ENCODE data around the gene ATP6V1F.

ATP6V1F gene

DNA sequence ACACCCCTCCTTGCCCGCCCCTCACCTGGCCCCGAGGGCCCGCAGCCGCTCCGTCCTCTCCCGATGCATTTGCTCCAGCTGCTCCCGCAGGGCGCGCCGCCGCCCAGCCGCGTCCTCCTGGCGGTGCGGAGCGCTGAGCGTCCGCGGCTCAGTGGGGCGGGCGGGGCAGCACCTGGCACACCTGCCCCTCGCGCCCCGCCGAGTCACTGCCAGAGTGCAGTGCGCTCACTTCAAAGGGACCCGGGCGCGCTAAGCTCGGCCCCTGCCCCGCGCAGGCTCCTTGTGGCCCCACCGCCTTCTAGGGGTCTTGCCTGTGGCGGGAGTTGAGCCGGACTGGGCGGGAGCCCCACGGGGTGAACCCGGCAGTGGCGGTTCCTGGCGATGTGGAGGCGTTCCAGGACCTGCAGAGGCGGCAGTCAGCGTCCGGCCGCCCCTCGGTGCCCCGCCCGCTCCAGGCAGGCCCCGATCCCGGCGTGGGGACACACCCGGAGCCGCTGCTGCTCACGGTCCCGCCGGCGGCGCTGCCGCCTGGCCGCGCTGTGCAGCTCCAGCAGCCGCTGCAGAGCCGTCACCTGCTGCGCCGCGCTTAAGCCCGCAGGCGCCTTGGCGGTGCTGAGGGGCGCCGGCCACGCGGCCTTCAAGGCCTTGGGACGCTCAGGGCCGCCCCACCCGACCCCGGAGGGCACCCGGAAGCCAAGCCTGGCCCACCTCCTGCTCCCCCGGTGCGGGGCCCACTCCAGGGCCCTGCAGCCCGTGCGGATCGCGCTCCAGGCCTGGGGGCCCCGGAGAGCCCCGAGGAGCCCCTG, 6.7 kb downstream of the ATP6V1F start:
- peak; percentile 84 for DNase-seq

DNA sequence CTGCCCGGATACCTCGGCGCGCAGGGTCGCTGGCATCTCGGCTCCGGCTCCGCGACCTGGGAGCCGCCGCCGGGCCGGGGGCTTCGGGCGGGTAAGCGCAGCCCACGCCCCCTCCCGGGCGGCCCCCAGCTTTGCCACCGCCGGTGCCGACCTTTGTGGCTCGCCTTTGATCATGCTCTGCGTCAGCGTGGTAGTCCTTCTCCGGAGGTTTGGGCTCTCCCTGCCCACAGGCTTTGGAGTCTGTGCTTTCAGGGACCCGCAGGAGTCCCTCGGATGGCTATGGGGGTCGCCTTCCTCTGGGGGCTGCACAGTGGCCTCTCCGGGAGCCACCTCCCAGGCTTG, 7.3 kb downstream of the ATP6V1F start:
- DNase-seq: no peak

DNA sequence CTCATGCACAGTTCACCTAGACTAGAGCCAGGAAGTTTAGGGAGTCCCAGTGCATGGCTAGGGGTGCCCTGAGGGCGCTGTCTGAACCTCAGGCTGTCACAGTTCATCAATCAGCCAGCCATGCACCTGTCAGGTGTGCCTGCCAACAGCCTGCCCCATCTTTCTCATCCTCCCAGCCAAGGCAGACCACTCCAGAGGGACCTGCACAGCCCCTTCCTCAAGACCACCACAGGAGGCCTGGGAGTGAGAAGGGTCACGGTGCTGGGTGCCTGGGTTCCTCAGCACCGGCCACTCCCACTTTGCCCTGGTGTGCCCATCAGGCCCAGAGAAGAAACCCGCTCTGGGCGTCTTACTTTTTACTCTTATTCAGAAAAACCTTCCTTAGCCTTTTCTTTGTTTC, 8.4 kb downstream of the ATP6V1F start:
- DNase-seq: no peak

DNA sequence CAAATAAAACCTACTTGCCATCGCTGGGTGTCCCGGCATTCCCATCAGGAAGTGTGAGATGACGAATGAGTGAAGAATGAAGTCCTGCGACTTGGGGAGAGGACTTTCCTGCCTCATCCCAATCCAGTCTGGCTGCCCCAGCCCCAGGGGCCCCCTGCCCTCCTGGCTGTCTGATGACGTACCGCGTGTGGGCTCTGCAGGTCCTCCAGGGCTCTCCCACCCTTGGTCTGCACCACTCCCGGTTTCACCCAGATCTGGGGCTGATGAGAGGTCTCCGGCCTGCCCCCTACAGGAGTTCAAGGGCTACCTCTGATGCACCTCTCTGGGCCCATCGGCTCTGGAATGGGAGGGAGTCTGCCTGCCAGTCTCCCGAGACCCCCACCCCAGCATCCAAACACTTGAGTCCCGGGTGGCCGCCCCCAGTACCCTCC, 9.8 kb downstream of the ATP6V1F start:
- no peak for DNase-seq

DNA sequence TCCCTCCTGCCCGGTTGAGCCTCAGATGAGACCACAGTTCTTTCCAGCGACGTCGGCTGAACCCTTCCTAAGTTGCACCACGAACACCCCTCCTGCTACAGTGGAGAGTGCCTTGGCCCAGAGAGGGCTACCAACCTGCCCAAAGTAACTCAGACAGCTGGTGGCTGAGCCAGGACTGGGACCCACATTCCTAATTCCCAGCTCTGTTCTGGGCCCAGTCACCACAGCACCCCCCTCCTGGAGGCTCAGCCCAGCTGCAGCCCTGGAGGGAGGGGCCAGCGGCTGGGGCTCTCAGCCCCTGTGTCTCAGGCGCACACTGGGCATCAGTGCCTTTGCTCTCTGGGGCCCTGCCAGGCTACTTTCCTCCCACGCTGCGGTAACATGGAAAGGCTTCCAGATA, 10.6 kb downstream of the ATP6V1F start:
- DNase-seq: no peak

DNA sequence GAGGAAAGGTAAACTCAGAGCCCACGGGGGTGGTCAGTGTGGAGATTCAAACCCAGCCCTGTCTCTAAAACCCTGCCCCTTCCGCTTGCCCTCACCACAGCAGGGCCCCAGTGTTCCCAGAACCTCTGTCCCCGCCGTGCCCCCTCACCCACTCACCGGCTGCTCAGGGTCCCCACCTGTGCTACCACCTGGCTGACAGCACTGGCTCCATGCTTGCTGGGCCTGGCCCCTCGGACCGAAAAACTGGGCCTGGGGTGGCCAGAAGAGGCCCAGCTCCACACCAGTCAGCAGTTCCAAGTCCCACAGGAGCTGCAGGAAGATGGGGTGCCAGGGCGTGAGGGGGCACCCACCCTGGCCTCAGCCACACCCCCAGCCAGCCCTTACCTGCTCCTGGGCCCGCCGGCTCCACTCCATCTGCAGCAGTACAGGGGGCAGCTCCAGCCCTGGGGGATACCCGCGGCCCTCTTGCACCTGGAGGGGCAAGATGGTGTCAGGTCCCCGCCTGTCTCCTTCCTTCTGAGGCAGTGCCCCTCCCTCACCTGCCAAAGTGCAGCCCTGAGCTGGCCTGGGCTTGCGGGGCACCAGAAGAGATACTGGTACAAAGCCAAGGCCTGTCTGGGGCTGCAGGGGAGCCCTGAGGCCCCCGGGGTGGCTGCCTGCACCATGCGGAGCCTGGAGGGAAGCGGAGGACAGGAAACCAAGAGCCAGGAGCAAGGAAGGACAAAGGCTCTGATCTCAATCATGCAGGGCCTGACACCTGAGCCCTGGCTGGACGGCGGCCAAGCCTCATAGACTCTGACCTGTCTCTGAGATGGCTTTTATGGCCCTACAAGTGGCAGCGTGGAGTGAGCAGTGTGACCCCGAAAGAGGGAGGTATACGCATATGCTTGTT, 11.7 kb downstream of the ATP6V1F start:
- no peak for DNase-seq

DNA sequence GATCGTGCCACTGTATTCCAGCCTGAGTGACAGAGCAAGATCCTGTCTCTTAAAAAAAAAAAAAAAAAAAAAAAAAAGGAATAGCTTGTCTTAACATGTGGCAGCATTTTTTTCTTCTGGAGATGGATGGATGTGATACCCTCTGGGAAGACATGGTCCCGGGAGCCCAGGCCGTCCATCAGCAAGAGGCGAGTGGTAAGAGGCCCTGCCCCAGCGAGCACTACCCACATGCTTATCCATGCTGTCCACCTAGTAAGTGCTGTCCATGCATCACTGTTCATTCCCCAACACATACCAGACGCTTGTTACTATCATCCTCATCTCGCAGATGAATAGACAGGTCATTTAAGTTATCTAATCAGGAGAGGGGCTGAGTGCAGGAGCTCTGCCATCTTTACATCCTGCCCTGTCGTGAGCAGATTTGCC, 12.9 kb downstream of the ATP6V1F start:
- DNase-seq: no peak

DNA sequence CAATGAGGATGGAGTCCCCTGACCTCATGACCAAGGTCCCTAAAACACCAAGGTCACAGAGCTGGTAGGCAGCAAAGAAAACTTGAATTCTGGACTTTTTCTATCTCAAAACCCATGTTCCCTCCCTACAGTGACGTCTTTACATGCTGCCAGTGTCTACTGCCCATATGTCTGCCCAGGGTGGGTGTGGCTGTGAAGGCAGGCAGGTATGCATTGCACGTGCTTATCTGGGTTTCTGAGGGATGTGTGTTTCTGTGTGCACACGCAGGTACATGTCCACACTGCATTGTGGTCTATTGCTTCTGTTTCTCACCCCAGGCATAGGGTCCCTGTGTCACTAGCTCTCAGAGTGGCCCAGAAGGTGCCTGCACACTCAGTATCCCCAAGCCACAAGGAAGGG, 13.5 kb downstream of the ATP6V1F start:
- DNase-seq: no peak

DNA sequence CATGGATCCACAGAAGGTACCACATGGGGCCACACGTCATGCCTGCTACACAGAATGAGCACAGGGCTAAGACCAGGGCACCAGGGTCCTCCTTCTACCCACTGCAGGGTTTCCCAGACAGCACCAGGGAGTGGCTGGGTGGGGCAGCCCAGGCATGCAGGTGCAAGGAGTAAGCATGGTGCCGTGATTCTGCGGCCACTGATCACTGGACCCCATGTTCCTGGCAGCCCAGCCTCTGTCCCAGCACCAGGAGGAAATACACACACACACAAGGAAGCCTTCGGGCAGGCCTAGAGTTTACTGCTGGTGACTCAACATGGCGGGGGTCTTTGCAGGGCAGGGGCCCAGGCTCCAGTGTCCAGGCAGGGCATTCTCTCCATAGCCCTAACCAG, 13.9 kb downstream of the ATP6V1F start:
- no peak for DNase-seq

DNA sequence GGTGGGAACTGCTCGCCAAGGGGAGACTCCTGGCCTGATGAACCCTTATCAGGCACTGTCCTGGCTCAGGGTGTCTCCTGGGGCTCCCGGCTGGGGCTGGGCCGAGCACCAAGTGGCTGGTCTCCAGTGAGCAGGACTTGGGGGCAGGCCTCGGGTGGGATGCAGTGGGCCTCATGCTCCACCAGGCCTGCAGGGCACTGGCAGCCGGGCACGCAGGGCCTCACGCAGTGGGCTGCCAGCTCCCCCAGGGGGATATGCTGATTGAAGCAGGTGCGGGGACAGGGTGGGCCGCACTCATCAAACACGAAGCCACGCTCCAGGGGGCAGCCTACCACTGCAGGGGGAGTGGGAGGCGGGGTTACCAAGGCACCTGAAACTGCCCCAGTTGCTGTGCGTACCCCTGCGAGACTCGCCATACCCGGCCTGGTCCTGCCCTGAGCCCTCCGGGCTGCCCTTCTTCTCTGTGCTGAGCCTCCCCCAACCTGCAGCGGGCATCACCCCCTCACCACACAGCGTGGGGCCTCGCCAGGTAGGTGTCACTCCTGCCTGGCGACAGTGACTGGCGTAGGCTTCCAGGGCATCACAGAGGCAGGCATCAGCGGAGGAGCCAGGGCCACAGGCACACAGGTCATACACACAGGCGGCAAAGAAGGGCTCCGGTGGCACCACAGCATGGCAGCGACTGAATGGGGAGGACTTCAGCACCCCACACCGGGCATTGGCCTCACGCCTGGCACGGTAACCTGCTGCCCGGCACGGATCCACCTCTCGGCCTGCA, 14.5 kb downstream of the ATP6V1F start:
- no peak for DNase-seq

DNA sequence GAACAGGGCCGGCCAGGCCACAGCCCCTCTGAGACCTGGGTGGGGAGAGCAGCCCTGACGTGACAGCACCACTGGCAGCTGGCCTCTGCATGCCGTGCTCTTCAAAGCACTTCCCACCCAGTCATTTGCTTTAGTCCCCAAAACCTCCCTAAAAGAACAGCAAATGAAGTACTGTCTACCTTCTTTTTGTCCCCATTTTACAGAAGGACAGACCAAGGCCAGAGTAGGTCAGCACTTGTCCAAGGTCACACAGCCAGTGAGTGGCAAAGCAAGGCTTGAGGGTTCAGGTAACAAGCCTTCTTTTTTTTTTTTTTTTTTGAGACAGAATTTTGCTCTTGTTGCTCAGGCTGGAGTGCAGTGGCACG, 15.1 kb downstream of the ATP6V1F start:
- DNase-seq: no peak

DNA sequence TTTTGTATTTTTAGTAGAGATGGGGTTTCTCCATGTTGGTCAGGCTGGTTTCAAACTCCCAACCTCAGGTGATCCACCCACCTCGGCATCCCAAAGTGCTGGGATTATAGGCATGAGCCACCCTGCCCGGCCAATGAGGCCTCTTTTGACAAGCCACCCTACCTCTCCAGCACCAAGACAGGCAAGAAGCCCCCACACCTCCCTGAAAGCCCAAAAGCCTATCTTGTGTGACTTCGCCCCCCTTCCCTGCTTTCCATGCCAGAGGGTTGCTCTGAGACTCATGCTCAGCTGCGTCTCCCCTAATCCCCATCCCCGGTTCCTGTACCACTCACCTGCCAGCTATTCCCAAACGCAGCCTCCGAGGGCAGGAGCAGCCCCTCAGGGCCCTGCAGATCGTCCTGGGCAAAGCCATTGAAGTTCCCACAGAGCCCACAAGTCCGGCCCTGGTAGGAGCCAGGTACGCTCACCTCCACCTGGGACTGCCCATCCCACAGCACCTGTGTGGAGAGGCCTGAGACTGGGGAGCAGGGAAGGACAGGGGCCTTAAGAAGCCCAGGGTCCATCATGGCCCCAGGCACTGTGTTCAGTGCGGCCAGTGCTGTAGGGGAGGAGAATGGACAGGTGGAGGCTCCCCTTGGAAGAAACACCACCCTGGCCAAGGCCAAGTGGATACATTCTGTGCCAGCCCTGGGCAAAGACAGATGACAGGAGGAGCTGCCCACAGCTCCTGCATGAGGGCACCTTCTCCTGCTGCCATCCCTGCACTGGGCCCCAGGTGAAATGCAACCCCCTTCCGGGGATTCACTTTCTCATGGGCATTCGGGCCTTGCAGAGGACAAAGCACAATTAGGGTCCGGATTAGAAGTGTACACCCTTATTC, 15.8 kb downstream of the ATP6V1F start:
- no peak for DNase-seq

DNA sequence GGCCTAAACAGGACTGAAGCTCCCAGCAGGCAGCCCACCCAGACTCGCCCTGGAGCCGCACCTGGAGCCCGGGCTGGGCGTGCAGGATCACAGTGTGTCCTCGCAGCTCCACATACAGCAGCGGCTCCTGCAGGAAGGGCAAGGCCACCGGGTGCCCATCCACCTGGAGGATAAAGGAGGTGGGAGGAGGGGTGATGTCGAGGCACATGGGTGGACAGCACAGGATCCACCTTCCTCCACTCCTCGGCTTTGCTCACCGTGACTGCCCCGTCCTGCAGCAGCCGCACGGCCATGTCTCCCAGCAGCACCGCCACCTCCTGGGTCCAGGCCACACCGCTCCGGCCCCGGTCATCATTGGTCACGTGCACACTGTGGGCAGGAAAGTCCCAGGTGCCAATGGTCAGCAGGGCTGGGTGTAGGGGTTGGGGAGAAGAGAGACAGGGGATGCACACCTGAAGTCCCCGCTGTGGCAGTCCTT, 16.8 kb downstream of the ATP6V1F start:
- DNase-seq: no peak

DNA sequence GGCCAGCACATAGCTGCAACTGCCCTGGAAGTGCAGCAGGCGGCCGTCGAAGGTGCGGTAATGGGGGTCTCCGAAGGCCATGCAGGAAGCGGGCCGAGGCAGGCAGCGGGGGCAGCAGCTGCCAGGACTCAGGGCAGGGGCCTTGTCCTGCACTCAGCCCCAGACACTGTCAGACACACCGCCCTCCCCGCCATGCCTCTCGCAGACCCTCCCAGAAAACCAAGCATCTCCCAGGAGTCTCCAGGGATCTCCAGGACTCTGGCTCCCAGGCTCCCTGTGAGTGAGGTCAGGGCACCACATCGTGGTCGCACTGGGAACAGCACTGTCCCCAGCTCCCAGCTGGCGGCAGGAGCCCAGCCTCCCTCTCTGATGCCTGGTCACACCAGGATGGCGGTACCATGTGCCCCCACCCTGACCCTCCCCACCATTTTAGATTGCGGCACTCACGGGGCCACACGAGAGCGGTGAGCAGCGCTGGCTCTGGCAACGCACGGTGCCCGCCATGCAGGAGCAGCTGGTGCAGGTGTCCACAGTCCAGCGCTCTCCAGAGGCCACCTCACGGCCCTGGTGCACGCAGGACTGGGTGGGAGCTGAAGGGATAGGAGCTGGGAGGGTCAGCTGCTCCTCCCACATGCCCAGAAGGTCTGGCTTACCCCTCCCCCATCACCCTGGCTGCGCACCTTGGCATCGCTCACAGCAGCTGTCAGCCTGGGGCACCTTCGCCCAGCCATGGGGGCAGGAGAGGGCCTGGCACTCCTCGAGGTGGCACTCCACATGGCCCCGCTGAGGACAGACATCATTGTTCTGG, 17.5 kb downstream of the ATP6V1F start:
- peak; percentile 87 for DNase-seq

DNA sequence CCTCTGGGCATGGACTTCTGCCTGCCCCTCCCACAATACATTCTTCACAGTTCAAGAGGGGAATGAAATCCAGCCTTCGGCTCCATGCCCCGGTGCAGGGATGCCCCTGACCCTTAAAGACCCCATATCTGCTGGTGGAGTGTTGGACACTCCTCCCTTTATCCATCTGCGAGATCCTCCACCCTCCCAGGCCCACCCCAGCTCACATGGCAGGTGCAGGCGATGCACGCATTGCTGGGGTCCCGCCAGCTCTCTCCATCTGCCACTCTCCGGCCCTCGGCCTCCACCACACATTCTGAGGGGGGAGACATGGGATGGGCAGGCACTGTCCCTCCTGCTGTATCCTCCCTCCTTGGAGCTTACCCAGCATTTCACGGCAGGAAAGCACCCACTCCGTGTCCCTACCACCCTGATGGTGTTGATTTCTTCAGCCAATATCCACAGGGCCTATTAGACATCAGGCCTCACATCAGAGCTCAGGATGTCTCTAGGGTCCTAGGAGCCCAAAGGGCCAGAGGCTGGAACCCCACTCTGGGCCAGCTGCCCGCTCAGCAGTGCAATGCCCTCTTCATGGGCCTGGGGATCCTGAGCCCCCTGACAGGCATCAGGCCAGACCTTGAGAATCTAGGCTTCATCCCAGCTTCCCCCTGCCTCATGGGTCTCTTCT, 18.3 kb downstream of the ATP6V1F start:
- DNase-seq: no peak

DNA sequence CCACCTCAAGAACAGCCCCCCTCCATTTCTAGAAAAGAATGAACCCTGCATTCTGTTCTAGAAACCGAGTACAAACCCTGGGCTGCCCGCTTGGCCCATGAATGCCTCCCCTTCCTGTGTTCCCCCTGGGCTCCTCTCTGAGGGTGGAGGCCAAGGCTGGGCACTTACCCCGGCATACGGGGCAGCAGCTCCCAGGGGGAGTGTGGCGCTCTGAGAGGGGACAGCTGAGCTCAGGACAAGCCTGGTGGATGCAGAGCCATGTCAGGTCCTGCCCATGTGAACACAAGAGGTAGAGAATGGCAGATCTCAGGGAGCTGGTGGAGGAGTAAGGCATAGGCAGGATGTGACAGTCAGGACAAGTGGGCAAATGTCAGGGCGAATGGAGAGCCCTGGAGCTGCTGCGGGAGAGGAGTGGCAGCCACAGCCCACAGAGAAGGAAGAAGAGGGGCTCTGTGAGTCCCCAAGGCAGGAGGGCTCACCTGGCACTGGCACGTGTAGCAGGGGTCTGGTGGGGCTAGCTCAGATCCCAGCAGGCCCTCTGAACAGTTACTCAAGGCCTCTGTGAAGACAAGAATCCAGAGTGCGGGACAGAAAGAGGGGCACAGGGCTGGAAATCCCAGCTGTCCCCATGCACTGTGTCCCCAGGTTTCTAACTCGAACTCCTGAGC, 18.9 kb downstream of the ATP6V1F start:
- DNase-seq: no peak

DNA sequence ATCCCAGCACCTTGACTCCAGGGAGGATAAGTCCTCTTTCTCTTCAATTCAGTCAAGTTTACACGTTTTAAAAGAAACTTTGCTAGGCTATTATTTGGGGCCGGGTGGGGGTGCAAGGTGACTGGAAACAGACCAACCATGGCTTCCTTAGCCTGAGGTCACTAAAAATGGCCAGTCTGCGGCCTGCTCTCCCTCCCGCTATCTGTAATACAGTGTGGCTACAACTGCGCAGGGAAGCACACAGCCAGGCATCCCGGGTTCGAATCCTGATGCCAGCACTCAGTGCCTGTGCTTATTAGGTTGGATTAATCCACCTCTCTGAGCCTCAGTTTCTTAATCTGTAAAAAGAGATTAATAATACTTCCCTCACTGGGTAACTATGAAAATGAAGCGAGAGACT, 19.5 kb downstream of the ATP6V1F start:
- DNase-seq: no peak

DNA sequence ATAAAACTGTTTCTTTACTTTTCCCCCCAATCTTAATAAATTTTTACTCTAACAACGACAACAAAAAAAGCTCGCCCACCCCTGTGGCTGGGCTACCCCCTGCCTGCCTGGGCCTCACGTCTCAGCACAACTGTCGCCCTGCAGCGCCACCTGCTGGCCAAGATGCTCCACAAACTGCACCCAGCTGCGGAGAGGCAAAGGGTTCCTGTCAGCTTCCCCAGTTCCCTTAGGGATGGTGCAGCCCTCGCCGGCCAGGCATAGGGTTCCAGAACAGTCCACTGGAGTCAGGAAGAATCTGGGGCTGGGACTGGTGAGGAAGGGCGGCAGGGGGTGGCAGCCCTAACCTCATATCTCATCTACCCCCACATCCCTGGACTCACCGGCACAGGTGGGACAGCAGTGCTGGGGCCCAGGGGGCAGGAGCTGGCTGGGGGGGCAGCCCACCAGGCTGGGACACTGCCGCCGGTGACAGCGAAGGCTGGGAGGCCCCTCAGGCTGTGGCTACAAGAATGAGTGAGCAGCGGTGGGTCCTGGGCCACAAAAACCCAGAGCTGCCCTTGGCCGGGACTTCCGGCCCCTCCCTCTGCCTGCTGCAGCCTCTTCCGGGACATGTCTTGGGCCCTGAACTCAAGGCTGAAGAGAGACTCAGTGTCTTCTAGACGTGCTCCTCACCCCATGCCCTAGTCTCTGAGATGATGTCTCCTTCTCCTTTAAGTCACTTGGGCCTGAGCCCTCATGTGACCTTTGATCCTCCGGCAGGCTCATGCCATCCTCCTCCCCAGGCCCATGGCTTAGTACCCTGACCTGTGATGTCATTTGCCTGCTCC, 21.2 kb downstream of the ATP6V1F start:
- DNase-seq: peak; percentile 76

All from retina (tissue), 1 donor.